HCT116 (cell line): ENCODE measurements around the gene USPL1.

Experiments used
- EZH2phosphoT487 ChIP-seq: fragments of 200-600 bp; IDR thresholded peaks from 2 replicates; pipeline ENCODE4 v1.6.1; 2018; ENCODE audit warnings: antibody characterized with exemption, borderline replicate concordance
- FOSL1 ChIP-seq: IDR thresholded peaks from 2 replicates; pipeline ENCODE4 v1.6.1; 2012; ENCODE audit warnings: low read depth
- REST ChIP-seq: IDR thresholded peaks from 2 replicates; pipeline ENCODE4 v1.6.1; 2012; ENCODE audit warnings: low read depth
- SIN3A ChIP-seq: IDR thresholded peaks from 2 replicates; pipeline ENCODE4 v1.6.1; 2012; ENCODE audit warnings: low read depth
- SP1 ChIP-seq: IDR thresholded peaks from 2 replicates; pipeline ENCODE4 v1.6.1; 2012; ENCODE audit warnings: low read depth
- TF ChIP-seq, protein P1 (sequence below), 3 experiments: fragments of 200-600 bp in 1 of 3; sonication (generic) in 1 of 3; IDR thresholded peaks in 2 of 3; conservative IDR thresholded peaks in 1 of 3; 2 replicates each; pipeline ENCODE4 v1.5.1; 2012 to 2017; ENCODE audit warnings: low read depth in 2 of 3, low read length in 2 of 3, antibody characterized with exemption in 1 of 3, borderline replicate concordance in 1 of 3, control low read depth in 1 of 3, mild to moderate bottlenecking in 1 of 3, mixed read lengths in 1 of 3, mixed run types in 1 of 3, moderate library complexity in 1 of 3; ENCODE audit not compliant: insufficient read depth in 1 of 3

- TF ChIP-seq SIN3A, result no peak
- TF ChIP-seq, protein P1, sequence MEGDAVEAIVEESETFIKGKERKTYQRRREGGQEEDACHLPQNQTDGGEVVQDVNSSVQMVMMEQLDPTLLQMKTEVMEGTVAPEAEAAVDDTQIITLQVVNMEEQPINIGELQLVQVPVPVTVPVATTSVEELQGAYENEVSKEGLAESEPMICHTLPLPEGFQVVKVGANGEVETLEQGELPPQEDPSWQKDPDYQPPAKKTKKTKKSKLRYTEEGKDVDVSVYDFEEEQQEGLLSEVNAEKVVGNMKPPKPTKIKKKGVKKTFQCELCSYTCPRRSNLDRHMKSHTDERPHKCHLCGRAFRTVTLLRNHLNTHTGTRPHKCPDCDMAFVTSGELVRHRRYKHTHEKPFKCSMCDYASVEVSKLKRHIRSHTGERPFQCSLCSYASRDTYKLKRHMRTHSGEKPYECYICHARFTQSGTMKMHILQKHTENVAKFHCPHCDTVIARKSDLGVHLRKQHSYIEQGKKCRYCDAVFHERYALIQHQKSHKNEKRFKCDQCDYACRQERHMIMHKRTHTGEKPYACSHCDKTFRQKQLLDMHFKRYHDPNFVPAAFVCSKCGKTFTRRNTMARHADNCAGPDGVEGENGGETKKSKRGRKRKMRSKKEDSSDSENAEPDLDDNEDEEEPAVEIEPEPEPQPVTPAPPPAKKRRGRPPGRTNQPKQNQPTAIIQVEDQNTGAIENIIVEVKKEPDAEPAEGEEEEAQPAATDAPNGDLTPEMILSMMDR (IDR thresholded peaks at IDR 0.05 in 2 of 3, conservative IDR thresholded peaks at IDR 0.05 in 1 of 3; ENCODE audit: borderline replicate concordance in 1 of 3, insufficient read depth in 1 of 3, low read depth in 2 of 3, low read length in 2 of 3), result no peak
- no peak for TF ChIP-seq REST
- no peak for TF ChIP-seq FOSL1
- TF ChIP-seq SP1, result no peak
- no peak for TF ChIP-seq EZH2phosphoT487
These were observed 80.8 kb downstream of the USPL1 start for GRCh38 chr13:30698488-30699005.
